Embryonic facial prominence (tissue), 1 donor: ENCODE results near the gene ANKRD23.

ENCODE experiments used
- DNase-seq: peaks from one replicate; pipeline ENCODE4 v3.0.0-alpha.2; 2016; ENCODE audit errors: extremely low spot score

The ANKRD23 gene

GRCh38 chr2:96877042-96877451 is 33.2 kb upstream of the ANKRD23 start:
- DNase-seq: no peak

- no peak for DNase-seq
These were observed 32.6 kb upstream of the ANKRD23 start for GRCh38 chr2:96876269-96877041.

DNA sequence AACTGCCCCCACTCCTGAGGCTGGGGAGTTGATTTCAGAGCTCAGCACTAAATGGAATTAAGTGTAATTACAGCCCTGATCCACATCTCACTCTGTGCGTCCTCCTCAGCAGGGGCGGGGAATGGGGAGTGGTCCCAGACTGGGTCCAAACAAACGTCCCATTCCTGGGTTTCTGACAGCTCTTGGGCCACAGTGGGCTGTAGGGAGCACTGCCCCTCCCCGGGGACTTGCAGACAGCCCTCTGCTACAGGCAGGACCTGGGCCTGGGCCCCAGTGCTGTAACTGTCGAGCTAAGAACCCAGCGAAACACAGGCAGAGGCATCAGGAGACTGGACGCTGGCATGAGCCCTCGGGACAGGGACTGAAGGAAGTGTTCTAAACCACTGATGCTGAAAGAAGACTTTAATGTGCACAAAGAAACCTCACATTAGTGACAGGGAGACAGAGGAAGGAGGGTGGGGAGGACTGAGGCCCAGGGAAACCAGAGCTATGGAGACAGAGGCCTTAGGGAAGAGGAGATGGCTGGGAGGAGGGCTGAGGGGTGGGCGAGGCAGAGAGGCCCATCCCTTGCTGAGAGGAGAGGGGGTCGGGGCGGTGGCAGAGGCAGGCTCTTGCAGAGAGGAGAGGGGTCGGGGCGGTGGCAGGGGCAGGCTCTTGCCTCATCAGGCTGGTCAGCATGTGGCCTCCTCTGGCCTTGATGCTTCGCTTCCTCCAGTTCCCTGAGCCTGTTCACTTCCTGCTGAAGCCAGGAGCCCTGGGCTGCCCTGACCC is 31.9 kb upstream of the ANKRD23 start:
- DNase-seq: no peak

DNA sequence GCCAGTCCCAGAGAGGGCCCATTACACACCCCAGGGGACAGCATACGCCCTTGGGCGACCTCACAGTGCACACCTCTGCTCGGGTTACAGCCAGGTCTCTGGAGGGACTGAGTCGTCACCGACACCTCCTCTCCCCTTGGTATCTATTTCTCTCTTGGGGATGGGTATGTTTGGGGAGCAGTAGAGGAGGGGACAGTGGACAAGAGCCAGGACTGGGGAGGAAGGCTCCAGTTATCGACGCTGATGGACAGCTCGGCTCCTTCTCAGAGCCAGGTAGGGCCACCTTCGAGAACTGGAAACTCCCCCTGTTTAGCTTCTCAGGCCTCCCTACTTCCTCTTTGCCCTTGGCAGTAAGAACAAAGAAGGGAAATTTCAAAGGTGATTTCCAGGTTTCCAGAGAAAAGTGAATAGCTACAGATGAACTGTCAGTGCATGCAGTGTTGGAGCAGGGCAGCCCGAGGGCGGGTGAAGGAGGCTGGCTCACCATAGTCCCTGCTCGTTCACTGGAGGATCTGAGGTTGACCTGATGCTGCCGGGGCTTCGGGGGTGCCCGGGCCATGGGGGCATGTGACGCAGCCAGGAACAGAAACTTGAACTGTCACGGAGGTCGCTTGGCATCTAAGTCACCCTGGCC is 30.5 kb upstream of the ANKRD23 start:
- DNase-seq: no peak

DNA sequence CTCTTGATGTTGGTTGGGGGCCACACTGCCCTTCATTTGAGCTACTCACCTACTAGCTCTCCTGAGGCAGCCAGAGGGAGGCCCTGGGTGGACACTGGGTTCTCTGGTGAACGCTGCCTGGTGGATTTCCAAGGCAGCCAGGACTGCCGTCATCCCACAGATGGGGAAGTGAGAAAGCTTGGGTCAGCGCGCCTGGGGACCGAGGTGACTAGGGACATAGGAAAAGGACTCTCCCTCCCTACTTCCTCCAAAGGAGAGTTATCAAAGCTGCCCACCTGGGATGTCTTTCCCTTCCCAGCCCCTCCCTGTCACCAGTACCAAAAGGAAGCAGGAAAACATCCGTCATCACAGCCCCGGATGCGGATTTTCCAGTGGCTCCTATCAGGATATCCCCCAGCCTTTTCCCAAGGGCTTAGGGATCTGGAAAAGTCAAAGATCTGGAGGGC is 29.9 kb upstream of the ANKRD23 start:
- no peak for DNase-seq

DNA sequence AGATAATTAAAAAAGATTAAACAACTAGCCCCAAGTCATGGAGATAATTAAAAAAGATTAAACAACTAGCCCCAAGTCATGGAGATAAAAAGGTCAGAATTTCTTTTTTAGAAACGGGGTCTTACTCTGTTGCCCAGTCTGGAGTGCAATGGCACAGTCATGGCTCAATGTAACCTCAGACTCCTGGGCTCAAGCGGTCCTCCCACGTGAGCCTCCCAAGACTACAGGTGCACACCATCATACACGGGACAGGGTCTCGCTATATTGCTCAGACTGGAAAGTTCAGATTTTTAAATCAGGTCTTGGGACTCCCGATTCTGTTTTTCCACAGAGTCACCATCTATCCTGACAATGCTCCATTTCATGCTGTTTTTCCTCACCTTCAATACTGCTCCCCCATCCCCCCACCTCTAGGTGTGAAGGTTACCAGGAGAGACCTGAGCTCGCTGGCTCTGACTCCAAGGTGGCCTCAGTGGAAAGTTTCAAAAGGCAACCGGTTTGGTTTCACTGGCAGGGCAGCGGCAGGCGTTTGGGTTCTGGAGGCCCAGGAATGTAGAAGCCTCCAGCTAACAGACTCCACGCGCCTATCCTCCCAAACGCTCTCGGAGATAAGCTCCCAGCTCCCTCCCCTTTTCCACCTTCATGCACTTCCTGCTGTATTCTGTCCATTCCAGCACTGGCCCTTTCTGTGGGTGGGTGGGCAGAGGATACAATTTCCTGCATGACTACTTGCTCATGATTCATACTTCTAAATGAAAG is 28.9 kb upstream of the ANKRD23 start:
- DNase-seq: no peak

- DNase-seq: no peak
These were observed 26.9 kb upstream of the ANKRD23 start for GRCh38 chr2:96870626-96871255.

DNA sequence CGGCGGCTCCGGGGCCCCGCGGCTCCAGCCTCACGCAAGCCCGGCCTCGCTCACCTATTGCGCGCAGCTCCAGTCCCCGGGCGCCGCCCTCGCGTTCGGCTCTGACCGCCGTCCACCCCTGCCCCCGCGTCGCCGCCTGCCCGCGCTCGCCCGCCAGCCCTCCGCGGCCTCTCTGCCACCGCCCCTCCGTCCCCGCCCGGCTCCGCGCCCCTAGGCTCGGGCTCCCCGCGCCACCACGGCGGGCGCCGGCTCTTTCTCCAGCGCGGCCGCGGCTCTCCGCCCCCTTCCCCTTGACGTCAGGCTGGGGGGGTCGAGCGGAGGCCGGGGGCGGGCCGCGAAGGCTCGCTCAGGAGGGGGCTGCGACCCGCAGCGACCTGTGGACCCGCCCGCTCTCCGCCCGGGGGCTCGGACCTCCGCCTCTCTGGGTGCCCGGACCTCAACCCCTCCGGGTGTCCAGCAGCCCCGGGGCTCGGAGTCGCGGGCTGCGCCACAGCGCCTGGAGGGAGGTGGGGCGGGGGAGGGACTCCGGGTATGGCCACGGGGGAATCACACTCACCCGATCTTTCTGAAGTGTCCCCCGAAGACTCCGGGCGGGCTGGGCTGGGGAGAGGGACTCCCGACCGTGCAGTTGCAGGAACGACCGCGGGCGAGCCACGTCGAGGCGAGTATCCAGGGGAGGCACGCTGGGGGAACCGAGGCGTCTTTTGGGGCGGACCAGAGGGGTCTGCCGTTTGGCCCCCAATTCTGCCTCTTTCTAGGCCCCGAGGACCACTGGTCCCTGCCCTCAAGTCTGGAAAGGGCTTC is 26.2 kb upstream of the ANKRD23 start, which contains the start of gene SEMA4C:
Gene SEMA4C (minus strand): TSS at position 259 of the 804 bp plus-strand sequence. CDS start 2,194 bp downstream, outside the sequence.
- DNase-seq: no peak

DNA sequence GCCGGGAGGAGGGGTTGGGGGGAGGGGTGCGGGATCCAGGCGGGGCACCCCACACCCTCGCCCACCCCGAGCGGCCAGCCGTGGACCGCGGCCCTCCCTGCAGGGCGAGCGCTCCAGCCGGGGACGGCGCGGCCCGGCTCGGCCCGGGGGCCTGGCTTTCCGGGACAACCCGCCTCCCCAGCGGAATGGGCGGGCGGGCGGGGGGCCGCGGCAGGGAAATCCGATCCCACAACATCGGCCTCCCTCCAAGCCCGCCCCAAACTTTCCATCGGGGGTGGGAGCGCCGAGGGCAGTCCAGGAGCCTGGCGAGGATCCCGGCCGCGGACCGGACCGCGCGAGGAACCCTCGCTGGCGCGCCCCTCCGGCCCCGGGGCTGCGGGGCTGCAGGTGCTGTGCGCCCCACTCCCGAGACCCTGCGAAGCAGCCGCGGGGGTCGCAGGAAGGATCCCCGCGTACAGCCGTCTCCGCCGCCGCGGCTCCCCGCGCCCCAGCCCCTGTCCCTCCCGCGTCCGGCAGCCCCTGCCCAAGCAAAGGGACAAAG is 25.5 kb upstream of the ANKRD23 start:
- DNase-seq: no peak

DNA sequence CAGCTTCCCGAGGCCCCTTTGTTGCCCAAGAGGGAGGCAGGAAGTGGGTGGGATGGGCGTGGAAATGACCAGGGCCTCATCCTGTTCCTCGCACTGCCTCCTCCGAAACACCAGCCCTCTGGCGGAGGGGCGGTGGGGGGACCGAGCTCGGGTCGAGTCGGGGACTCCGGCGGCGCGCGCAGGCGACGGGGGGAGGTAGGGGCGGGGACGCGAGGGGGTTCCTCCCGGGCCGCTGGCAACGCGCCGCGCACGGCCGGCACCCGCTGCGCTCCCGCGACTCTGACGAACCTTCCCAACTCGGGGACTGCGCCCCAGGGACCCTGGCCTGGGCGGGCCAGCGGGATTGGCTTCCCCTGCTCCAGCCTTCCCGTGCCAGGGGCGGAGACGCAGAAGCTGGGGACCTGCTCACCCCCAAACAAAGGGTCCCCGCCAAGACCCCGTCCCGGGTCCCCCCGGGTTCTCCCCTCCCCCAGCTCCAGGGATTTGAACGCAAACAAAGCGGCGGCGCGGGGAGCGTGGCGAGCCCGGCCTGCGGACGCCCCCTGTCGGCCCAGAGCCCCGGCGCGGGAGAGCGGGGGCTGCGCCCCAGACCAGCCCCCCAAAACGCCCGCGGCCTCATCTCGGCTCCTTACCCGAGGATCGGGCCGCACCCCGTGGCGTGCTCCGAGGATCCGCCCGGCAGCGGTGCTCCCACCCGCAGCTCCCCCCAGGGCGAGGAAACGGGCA is 24.9 kb upstream of the ANKRD23 start:
- DNase-seq: no peak

GRCh38 chr2:96867756-96868554 is 24.1 kb upstream of the ANKRD23 start:
- no peak for DNase-seq

DNA sequence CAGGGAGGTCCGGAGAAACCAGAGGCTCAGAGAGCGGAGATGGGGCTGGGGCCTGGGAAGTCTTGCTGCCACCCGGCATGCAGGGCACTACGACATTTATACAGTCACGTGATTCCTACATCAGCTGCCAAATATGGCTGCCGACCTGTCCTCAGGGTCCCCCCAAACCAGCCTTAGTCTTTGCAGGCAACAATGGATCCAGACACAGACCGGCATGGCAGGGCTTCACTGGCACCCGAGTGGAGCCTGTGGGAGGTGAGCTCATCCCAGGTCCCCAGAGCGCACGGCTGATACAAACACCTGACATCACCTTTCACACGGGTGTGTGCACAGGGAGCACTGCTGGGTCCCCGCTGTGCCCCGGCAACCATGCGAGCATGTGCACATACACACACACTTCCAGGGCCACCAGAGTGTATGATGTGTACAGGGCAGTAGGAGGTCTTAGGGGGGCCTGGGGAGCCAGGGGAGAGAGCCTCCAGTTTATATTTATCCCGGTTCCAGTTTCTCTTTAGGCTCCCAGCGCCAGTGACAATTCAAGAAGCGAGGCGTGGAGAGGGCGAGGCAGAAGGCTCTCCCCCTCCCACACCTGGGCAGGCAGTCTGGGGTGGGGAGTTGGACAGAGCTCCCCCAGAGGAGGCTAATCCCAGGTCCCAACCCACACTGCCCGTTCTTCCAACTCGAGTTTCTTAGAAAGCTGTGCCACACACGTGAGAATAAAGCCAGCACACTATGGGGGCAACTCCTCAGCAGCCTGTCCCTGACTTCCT is 23.4 kb upstream of the ANKRD23 start:
- no peak for DNase-seq

- DNase-seq: no peak
These were observed 22.8 kb upstream of the ANKRD23 start for GRCh38 chr2:96866586-96866985.

GRCh38 chr2:96866149-96866548 is 22.3 kb upstream of the ANKRD23 start:
- no peak for DNase-seq

GRCh38 chr2:96865654-96866053 is 21.8 kb upstream of the ANKRD23 start:
- no peak for DNase-seq

DNA sequence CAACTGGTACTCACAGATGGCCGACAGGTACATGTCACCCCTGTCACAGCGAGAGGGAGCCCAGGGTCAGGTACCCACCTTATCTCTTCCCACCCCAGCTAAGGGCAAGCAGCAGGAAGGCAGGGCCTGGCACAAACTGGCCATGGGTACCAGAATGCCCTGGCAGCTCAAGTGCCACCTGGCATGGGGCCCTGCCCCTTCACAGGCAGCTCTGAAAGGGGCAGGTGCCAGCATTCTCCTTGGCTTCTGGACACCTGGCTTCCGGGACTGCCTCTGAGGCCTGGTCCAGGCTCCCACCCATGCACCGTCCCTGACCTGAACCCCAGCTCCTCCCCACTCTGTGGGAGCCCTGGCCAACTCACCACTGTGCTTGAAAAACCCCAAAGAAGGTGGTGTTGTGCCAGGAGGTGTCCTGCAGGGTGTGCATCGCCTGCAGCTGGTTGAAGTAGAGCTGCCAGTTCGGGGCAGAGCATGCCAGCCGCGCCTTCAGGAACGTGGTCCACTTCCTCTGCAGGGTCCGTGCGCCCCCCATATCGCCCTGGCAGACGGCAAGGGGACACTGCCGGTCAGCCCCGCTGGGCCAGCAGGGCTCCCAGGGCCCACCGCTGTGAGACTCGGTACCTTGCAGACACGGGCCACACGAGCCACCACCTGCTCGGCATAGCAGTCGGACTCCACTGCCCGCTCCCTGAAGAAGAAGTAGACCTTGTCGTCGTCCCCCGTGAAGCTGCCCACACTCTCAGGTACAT is 20.7 kb upstream of the ANKRD23 start:
- DNase-seq: no peak
